HCT116 (cell line): ENCODE measurements around the gene RAVER2. TPM values are rescaled to one million over a fixed set of nuclear protein-coding genes. Genes with fewer than 3 reads are reported as not detected.

Source experiments
- ATAC-seq: fragments of 200-7000 bp; cut with Tn5 transposase; 2 replicates; pipeline ENCODE4 v1.9.1; 2020; ENCODE audit warnings: mild to moderate bottlenecking, moderate library complexity
- BruUV-seq: library from RNA; stranded (reverse); fragments of 400-500 nt; replicated peaks from 2 replicates; lab custom pipeline; 2021; lab: Mats Ljungman, UMichigan
- CTCF ChIA-PET: fragments of 300-600 bp; sonication (Branson Sonifier 250); formaldehyde crosslinking; loops from one replicate; lab custom pipeline; 2021; ENCODE audit warnings: antibody characterized with exemption; lab: Charles Lee
- POLR2A ChIA-PET: fragments of 300-600, 350-600 bp; sonication (Branson Sonifier 250); formaldehyde crosslinking; loops from one replicate; lab custom pipeline; 2021; ENCODE audit warnings: antibody characterized with exemption; lab: Charles Lee
- RAD21 ChIA-PET, 2 experiments: fragments of 300-600 bp; sonication (Branson Sonifier 250); formaldehyde crosslinking; loops; one replicate each; lab custom pipeline; 2023; ENCODE audit warnings: low total read pairs in 2 of 2; ENCODE audit not compliant: uncharacterized antibody in 2 of 2, unreplicated experiment in 2 of 2, low non-redundant PET in 1 of 2; lab: Charles Lee
- DNase-seq: peaks from one replicate; pipeline ENCODE4 v3.0.0-alpha.2; 2010; ENCODE audit warnings: low read depth, low spot score
- H2AFZ ChIP-seq: fragments of 200-600 bp; shearing (Covaris generic), sonication (generic); 2 replicates; pipeline ENCODE4 v1.6.1; 2017; ENCODE audit warnings: low read depth, mixed run types, mixed read lengths, antibody characterized with exemption, low read length; ENCODE audit not compliant: poor library complexity, severe bottlenecking
- H3K27ac ChIP-seq: 2 replicates; pipeline ENCODE4 v1.5.1; 2012; ENCODE audit warnings: low read depth, low read length
- H3K27me3 ChIP-seq: fragments of 200-600 bp; sonication (generic); 2 replicates; pipeline ENCODE4 v1.6.1; 2016; ENCODE audit warnings: mixed run types, low read length, mixed read lengths; ENCODE audit not compliant: insufficient read depth
- H3K36me3 ChIP-seq, 2 experiments: fragments of 200-500 bp in 1 of 2; fragments of 200-600 bp in 1 of 2; sonication (Bioruptor generic) in 1 of 2; sonication (generic) in 1 of 2; 2 replicates each; pipeline versions ENCODE4 v1.5.1 to v1.6.1; 2014 to 2016; ENCODE audit warnings: low read length in 2 of 2, inconsistent platforms in 1 of 2, mixed read lengths in 1 of 2, mixed run types in 1 of 2; ENCODE audit not compliant: insufficient read depth in 2 of 2, control insufficient read depth in 1 of 2
- H3K4me1 ChIP-seq, 2 experiments: fragments of 200-600 bp in 1 of 2; sonication (generic) in 1 of 2; 2 replicates each; pipeline versions ENCODE4 v1.5.1 to v1.6.1; 2012 to 2017; ENCODE audit warnings: low read length in 2 of 2, inconsistent platforms in 1 of 2, mild to moderate bottlenecking in 1 of 2, mixed read lengths in 1 of 2, mixed run types in 1 of 2, moderate library complexity in 1 of 2; ENCODE audit not compliant: insufficient read depth in 2 of 2, control insufficient read depth in 1 of 2
- H3K4me2 ChIP-seq: fragments of 200-600 bp; sonication (generic); 2 replicates; pipeline ENCODE4 v1.6.1; 2017; ENCODE audit warnings: mixed run types, low read length, mixed read lengths
- H3K4me3 ChIP-seq, 2 experiments: fragments of 200-600 bp in 1 of 2; sonication (generic) in 1 of 2; replicated peaks in 1 of 2; 2 replicates each; pipeline ENCODE4 v1.5.1; 2011 to 2016; ENCODE audit warnings: low read length in 2 of 2, control low read depth in 1 of 2, low read depth in 1 of 2, mild to moderate bottlenecking in 1 of 2, mixed read lengths in 1 of 2, mixed run types in 1 of 2
- H3K79me2 ChIP-seq: fragments of 200-600 bp; sonication (generic); 2 replicates; pipeline ENCODE4 v1.6.1; 2017; ENCODE audit warnings: mild to moderate bottlenecking, mixed run types, low read length, moderate library complexity, mixed read lengths; ENCODE audit not compliant: insufficient read depth
- H3K9ac ChIP-seq: fragments of 200-600 bp; sonication (generic); 2 replicates; pipeline ENCODE4 v1.6.1; 2016; ENCODE audit warnings: low read length, mixed read lengths
- H3K9me2 ChIP-seq: fragments of 200-600 bp; sonication (generic), shearing (Covaris generic); 2 replicates; pipeline ENCODE4 v1.6.1; 2017; ENCODE audit warnings: mixed run types, mild to moderate bottlenecking, moderate library complexity; ENCODE audit not compliant: insufficient read depth
- H3K9me3 ChIP-seq, 2 experiments: fragments of 200-500 bp in 1 of 2; fragments of 200-600 bp in 1 of 2; sonication (Bioruptor generic) in 1 of 2; sonication (generic) in 1 of 2; 2 replicates each; pipeline ENCODE4 v1.6.1; 2014 to 2017; ENCODE audit warnings: low read length in 2 of 2, mixed read lengths in 2 of 2, inconsistent platforms in 1 of 2, low read depth in 1 of 2, mild to moderate bottlenecking in 1 of 2, mixed run types in 1 of 2, moderate library complexity in 1 of 2; ENCODE audit not compliant: control insufficient read depth in 1 of 2, insufficient read depth in 1 of 2
- H4K20me1 ChIP-seq: fragments of 200-600 bp; sonication (generic), shearing (Covaris generic); 2 replicates; pipeline ENCODE4 v1.6.1; 2017; ENCODE audit warnings: mixed run types, mild to moderate bottlenecking, moderate library complexity; ENCODE audit not compliant: insufficient read depth
- CEBPB ChIP-seq: IDR thresholded peaks from 2 replicates; pipeline ENCODE4 v1.6.1; 2012; ENCODE audit warnings: low read depth
- EGR1 ChIP-seq: IDR thresholded peaks from 2 replicates; pipeline ENCODE4 v1.6.1; 2012; ENCODE audit warnings: low read depth
- ELF1 ChIP-seq: IDR thresholded peaks from 2 replicates; pipeline ENCODE4 v1.6.1; 2012; ENCODE audit warnings: low read depth, borderline replicate concordance
- EZH2 ChIP-seq: fragments of 200-600 bp; sonication (generic); IDR thresholded peaks from 2 replicates; pipeline ENCODE4 v1.6.1; 2017; ENCODE audit warnings: antibody characterized with exemption, mixed run types
- JUND ChIP-seq: IDR thresholded peaks from 2 replicates; pipeline ENCODE4 v1.6.1; 2012
- MAX ChIP-seq: IDR thresholded peaks from 2 replicates; pipeline ENCODE4 v1.6.1; 2012
- RAD21 ChIP-seq: IDR thresholded peaks from 2 replicates; pipeline ENCODE4 v1.6.1; 2012; ENCODE audit warnings: low read depth, mild to moderate bottlenecking
- TCF7L2 ChIP-seq: IDR thresholded peaks from 2 replicates; pipeline ENCODE4 v1.7.0; 2011; ENCODE audit warnings: borderline replicate concordance, inconsistent platforms; ENCODE audit not compliant: insufficient read depth, insufficient read length; ENCODE audit errors: extremely low read depth
- ZNF274 ChIP-seq: fragments of 200-500 bp; sonication (Bioruptor generic); IDR thresholded peaks from 2 replicates; pipeline ENCODE4 v1.6.1; 2014; ENCODE audit warnings: mild to moderate bottlenecking, low read depth, low read length, inconsistent platforms
- intact Hi-C: fragments of 100-400 bp; cut with micrococcal nuclease; formaldehyde crosslinking; loops from 2 replicates; pipeline ENCODE4 v1.10.0; 2022
- total RNA-seq: library from RNA; stranded (reverse); gene quantifications from one replicate; pipeline ENCODE4 v1.2.1, GENCODE V29; 2021; ENCODE audit not compliant: unreplicated experiment

The RAVER2 gene
- total RNA-seq, 1 experiment from 2014 or later = 23.2 TPM

- TF ChIP-seq RAD21 = no peak
These were observed 46.1 kb downstream of the RAVER2 start (continued) for GRCh38 chr1:64790832-64791487.

- H3K27me3 ChIP-seq = no peaks in the 10 kb centered on the region
- no peak overlapping the region for H3K9ac ChIP-seq
- H3K9me3 ChIP-seq = no peaks in the 10 kb centered on the region
- H3K4me1 ChIP-seq = no peaks in the 10 kb centered on the region
- peaks cover 11% of the 10 kb centered on the region; the same call in 1 of the 2 replicates for H3K79me2 ChIP-seq
- ATAC-seq (no peak), DNase-seq (no peak)
- intact Hi-C loops = no loop called here
- no peaks in the 10 kb centered on the region for H3K9me2 ChIP-seq
- ChIA-PET POLR2A (no interaction called here), CTCF (no interaction called here), RAD21 (no interaction called here)
- H2AFZ ChIP-seq = no peak overlapping the region
- no peak overlapping the region for H3K4me3 ChIP-seq
- H4K20me1 ChIP-seq = no peaks in the 10 kb centered on the region
- no peak overlapping the region for H3K4me2 ChIP-seq
- no peaks in the 10 kb centered on the region for H3K36me3 ChIP-seq
- no peak overlapping the region for H3K27ac ChIP-seq
- BruUV-seq = no TSS peak
- TF ChIP-seq CEBPB (no peak), ELF1 (no peak), TCF7L2 (no peak), ZNF274 (no peak), JUND (no peak), EGR1 (no peak), MAX (no peak), EZH2 (no peak)
These were observed 54.0 kb downstream of the RAVER2 start for GRCh38 chr1:64798872-64799271.
